Panc1 (cell line): ENCODE results near the gene CAMK2A. TPM values are rescaled to one million over a fixed set of nuclear protein-coding genes. Genes with fewer than 3 reads are reported as not detected.

Experiments used
- ATAC-seq: fragments of 200-7000 bp; cut with Tn5 transposase; 2 replicates; pipeline ENCODE4 v1.9.1; 2020; ENCODE audit warnings: mild to moderate bottlenecking, moderate library complexity
- BruUV-seq: library from RNA; stranded (reverse); fragments of 400-500 nt; replicated peaks from 2 replicates; lab custom pipeline; 2021; lab: Mats Ljungman, UMichigan
- CTCF ChIA-PET: fragments of 300-600 bp; sonication (Branson Sonifier 250); formaldehyde crosslinking; loops from one replicate; lab custom pipeline; 2022; ENCODE audit warnings: antibody characterized with exemption; lab: Charles Lee
- POLR2A ChIA-PET: fragments of 300-600 bp; sonication (Branson Sonifier 250); formaldehyde crosslinking; loops from one replicate; lab custom pipeline; 2022; ENCODE audit warnings: antibody characterized with exemption; lab: Charles Lee
- DNase-seq: peaks from one replicate; pipeline ENCODE4 v3.0.0-alpha.2; 2010; ENCODE audit warnings: low read depth, low spot score
- H3K27ac ChIP-seq: 2 replicates; pipeline ENCODE4 v1.5.1; 2011; ENCODE audit warnings: mild to moderate bottlenecking, low read length, inconsistent platforms
- H3K27me3 ChIP-seq: fragments of 200-500 bp; sonication (Bioruptor generic); 2 replicates; pipeline ENCODE4 v1.6.0; 2014; ENCODE audit warnings: low read length, inconsistent platforms; ENCODE audit not compliant: control insufficient read depth, insufficient read depth
- H3K36me3 ChIP-seq: fragments of 200-500 bp; sonication (Bioruptor generic); 2 replicates; pipeline ENCODE4 v1.5.1; 2014; ENCODE audit warnings: inconsistent platforms, mild to moderate bottlenecking, low read length, moderate library complexity; ENCODE audit not compliant: control insufficient read depth, insufficient read depth
- H3K4me1 ChIP-seq: 2 replicates; pipeline ENCODE4 v1.5.1; 2011; ENCODE audit warnings: inconsistent platforms, mild to moderate bottlenecking, low read length, moderate library complexity; ENCODE audit not compliant: control insufficient read depth, insufficient read depth
- H3K4me3 ChIP-seq, 2 experiments: 2 replicates each; pipeline ENCODE4 v1.5.1; 2011 to 2012; ENCODE audit warnings: low read depth in 2 of 2, low read length in 2 of 2, mild to moderate bottlenecking in 2 of 2, inconsistent platforms in 1 of 2, moderate library complexity in 1 of 2
- H3K9me3 ChIP-seq: fragments of 200-500 bp; sonication (Bioruptor generic); 2 replicates; pipeline ENCODE4 v1.5.1; 2014; ENCODE audit warnings: low read depth, mild to moderate bottlenecking, inconsistent platforms, low read length, moderate library complexity; ENCODE audit not compliant: control insufficient read depth, insufficient read depth
- POLR2AphosphoS5 ChIP-seq: IDR thresholded peaks from 2 replicates; pipeline ENCODE4 v1.6.1; 2012; ENCODE audit warnings: mild to moderate bottlenecking, low read depth, low read length, moderate library complexity
- SIN3A ChIP-seq: IDR thresholded peaks from 2 replicates; pipeline ENCODE4 v1.6.1; 2012; ENCODE audit warnings: low read depth, mild to moderate bottlenecking, low read length, moderate library complexity, borderline replicate concordance; ENCODE audit not compliant: insufficient read depth
- TCF7L2 ChIP-seq: IDR thresholded peaks from 2 replicates; pipeline ENCODE4 v1.6.1; 2011; ENCODE audit warnings: mild to moderate bottlenecking, low read depth, low read length, inconsistent platforms
- in situ Hi-C: cut with HindIII; loops from 2 replicates; pipeline ENCODE4 v1.10.0; 2016; ENCODE audit warnings: low sequenced_read_pairs, low pct_unique_long_range_greater_than_20kb
- intact Hi-C: fragments of 100-400 bp; cut with micrococcal nuclease; formaldehyde crosslinking; loops from one replicate; pipeline ENCODE4 v1.10.0; 2022; ENCODE audit not compliant: unreplicated experiment
- total RNA-seq: library from RNA; stranded (reverse); gene quantifications from one replicate; pipeline ENCODE4 v1.2.1, GENCODE V29; 2021; ENCODE audit not compliant: unreplicated experiment
- TF ChIP-seq, protein P1 (sequence below): fragments of 450-650 bp; IDR thresholded peaks from 2 replicates; pipeline ENCODE4 v1.5.1; 2017; ENCODE audit warnings: mild to moderate bottlenecking
- TF ChIP-seq, protein P2 (sequence below), 2 experiments: IDR thresholded peaks; 2 replicates each; pipeline ENCODE4 v1.6.1; 2011 to 2012; ENCODE audit warnings: low read depth in 2 of 2, control low read depth in 1 of 2, low read length in 1 of 2, mild to moderate bottlenecking in 1 of 2, moderate library complexity in 1 of 2; ENCODE audit not compliant: insufficient read depth in 1 of 2

CAMK2A gene
- total RNA-seq, 1 experiment from 2014 or later: 0.51 TPM

DNA sequence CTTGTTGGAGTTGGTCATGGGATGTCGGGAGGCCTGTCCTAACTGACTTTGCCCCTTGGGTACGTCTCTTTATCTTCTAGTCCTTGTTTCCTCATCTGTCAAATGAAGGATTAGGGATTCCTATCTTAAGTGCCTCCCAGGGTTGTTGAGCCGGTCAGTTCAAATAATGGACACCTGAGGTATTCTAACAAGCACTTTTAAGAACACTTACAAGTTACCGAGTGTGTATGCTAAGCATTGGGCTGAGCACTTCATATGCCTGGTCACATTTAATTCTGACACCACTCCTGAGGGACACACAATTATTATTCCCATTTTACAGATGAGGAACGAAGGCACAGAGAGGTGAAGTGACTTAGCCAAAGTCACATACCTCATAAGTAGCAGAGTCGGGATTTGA lies 37.1 kb downstream of the CAMK2A start:
- no TSS peak for BruUV-seq
- POLR2A ChIA-PET: no interaction called here
- Histone ChIP-seq H3K9me3 (no peaks in the 10 kb centered on the region), H3K27me3 (no peaks in the 10 kb centered on the region), H3K36me3 (no peaks in the 10 kb centered on the region), H3K27ac (no peak overlapping the region), H3K4me3 (no peak overlapping the region), H3K4me1 (no peaks in the 10 kb centered on the region)
- DNase-seq (no peak), ATAC-seq (no peak)
- CTCF ChIA-PET: no interaction called here
- in situ Hi-C loops: no loop called here
- intact Hi-C loops: no loop called here
- TF ChIP-seq, protein P1, sequence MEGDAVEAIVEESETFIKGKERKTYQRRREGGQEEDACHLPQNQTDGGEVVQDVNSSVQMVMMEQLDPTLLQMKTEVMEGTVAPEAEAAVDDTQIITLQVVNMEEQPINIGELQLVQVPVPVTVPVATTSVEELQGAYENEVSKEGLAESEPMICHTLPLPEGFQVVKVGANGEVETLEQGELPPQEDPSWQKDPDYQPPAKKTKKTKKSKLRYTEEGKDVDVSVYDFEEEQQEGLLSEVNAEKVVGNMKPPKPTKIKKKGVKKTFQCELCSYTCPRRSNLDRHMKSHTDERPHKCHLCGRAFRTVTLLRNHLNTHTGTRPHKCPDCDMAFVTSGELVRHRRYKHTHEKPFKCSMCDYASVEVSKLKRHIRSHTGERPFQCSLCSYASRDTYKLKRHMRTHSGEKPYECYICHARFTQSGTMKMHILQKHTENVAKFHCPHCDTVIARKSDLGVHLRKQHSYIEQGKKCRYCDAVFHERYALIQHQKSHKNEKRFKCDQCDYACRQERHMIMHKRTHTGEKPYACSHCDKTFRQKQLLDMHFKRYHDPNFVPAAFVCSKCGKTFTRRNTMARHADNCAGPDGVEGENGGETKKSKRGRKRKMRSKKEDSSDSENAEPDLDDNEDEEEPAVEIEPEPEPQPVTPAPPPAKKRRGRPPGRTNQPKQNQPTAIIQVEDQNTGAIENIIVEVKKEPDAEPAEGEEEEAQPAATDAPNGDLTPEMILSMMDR: no peak
- TF ChIP-seq SIN3A (no peak), POLR2AphosphoS5 (no peak), TCF7L2 (no peak)
- TF ChIP-seq, protein P2, sequence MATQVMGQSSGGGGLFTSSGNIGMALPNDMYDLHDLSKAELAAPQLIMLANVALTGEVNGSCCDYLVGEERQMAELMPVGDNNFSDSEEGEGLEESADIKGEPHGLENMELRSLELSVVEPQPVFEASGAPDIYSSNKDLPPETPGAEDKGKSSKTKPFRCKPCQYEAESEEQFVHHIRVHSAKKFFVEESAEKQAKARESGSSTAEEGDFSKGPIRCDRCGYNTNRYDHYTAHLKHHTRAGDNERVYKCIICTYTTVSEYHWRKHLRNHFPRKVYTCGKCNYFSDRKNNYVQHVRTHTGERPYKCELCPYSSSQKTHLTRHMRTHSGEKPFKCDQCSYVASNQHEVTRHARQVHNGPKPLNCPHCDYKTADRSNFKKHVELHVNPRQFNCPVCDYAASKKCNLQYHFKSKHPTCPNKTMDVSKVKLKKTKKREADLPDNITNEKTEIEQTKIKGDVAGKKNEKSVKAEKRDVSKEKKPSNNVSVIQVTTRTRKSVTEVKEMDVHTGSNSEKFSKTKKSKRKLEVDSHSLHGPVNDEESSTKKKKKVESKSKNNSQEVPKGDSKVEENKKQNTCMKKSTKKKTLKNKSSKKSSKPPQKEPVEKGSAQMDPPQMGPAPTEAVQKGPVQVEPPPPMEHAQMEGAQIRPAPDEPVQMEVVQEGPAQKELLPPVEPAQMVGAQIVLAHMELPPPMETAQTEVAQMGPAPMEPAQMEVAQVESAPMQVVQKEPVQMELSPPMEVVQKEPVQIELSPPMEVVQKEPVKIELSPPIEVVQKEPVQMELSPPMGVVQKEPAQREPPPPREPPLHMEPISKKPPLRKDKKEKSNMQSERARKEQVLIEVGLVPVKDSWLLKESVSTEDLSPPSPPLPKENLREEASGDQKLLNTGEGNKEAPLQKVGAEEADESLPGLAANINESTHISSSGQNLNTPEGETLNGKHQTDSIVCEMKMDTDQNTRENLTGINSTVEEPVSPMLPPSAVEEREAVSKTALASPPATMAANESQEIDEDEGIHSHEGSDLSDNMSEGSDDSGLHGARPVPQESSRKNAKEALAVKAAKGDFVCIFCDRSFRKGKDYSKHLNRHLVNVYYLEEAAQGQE (IDR thresholded peaks at IDR 0.05; ENCODE audit: insufficient read depth in 1 of 2, low read depth in 2 of 2, low read length in 1 of 2): no peak

DNA sequence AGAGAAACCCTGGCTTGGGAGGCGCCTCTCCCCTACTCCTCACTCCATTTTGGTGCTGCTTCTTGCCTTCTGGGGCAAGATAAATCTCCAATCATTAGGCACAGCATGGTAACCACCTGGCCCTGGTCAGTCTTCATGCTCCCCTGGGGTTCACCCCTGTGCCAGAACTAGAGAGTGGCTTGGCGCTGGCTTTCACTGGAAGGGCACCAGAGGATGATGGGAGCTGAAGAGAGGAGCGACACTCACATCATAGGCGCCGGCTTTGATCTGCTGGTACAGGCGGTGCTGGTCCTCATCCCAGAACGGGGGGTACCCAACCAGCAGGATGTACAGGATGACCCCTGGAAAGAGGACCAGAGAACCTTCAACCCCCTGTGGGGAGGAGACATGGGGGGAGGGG lies 38.1 kb downstream of the CAMK2A start:
- ChIA-PET CTCF (no interaction called here), POLR2A (no interaction called here)
- no peaks in the 10 kb centered on the region for H3K27me3 ChIP-seq
- no peak for TF ChIP-seq POLR2AphosphoS5
- TF ChIP-seq, protein P2 (IDR thresholded peaks at IDR 0.05; ENCODE audit: insufficient read depth in 1 of 2, low read depth in 2 of 2, low read length in 1 of 2): no peak
- TF ChIP-seq TCF7L2: no peak
- TF ChIP-seq, protein P1: no peak
- no peak for TF ChIP-seq SIN3A
- no peaks in the 10 kb centered on the region for H3K9me3 ChIP-seq
- DNase-seq: no peak
- intact Hi-C loops (no loop called here), in situ Hi-C loops (no loop called here)
- no peaks in the 10 kb centered on the region for H3K36me3 ChIP-seq
- BruUV-seq: no TSS peak
- no peak overlapping the region for H3K4me3 ChIP-seq
- no peak overlapping the region for H3K27ac ChIP-seq
- H3K4me1 ChIP-seq: no peaks in the 10 kb centered on the region
- ATAC-seq: no peak
